Measurements from ENCODE around the gene AURKAIP1.

- TF ChIP-seq ESRRG (CRISPR knock-in tag; IDR thresholded peaks at IDR 0.05) (no peak), CSDC2 (CRISPR knock-in tag; IDR thresholded peaks at IDR 0.05) (no peak), SNAI2 (CRISPR knock-in tag; IDR thresholded peaks at IDR 0.05) (no peak), ZFP30 (CRISPR knock-in tag; IDR thresholded peaks at IDR 0.05) (no peak), POU6F1 (CRISPR knock-in tag; IDR thresholded peaks at IDR 0.05; ENCODE audit: borderline replicate concordance, low read depth) (no peak), ZNF70 (CRISPR knock-in tag; IDR thresholded peaks at IDR 0.05) (no peak), TOX (CRISPR knock-in tag; IDR thresholded peaks at IDR 0.05; ENCODE audit: borderline replicate concordance) (no peak), PPARA (CRISPR knock-in tag; IDR thresholded peaks at IDR 0.05; ENCODE audit: borderline replicate concordance) (no peak), TCF4 (CRISPR knock-in tag; IDR thresholded peaks at IDR 0.05; ENCODE audit: borderline replicate concordance) (no peak)
- TF ChIP-seq, protein P1, sequence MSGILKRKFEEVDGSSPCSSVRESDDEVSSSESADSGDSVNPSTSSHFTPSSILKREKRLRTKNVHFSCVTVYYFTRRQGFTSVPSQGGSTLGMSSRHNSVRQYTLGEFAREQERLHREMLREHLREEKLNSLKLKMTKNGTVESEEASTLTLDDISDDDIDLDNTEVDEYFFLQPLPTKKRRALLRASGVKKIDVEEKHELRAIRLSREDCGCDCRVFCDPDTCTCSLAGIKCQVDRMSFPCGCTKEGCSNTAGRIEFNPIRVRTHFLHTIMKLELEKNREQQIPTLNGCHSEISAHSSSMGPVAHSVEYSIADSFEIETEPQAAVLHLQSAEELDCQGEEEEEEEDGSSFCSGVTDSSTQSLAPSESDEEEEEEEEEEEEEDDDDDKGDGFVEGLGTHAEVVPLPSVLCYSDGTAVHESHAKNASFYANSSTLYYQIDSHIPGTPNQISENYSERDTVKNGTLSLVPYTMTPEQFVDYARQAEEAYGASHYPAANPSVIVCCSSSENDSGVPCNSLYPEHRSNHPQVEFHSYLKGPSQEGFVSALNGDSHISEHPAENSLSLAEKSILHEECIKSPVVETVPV (CRISPR knock-in tag; IDR thresholded peaks at IDR 0.05), result no peak
Observed at GRCh38 chr1:1406821-1407635, 32.0 kb upstream of the AURKAIP1 start, which contains the start of gene MRPL20.

All from SK-N-SH treated with all-trans-retinoic acid at 6 μM for 48 hours (cell line).